Measurements from ENCODE around the gene ENG. TPM values are rescaled to one million over a fixed set of nuclear protein-coding genes. Genes with fewer than 3 reads are reported as not detected.

The ENG gene
- polyA plus RNA-seq, 3 donors: 15.7 to 26.0 (median 17.9) TPM

GRCh38 chr9:127873886-127874285 lies 19.4 kb upstream of the ENG start:
- 96% methylated on average over 5 of the region's 10 CpGs for WGBS (ENCODE audit: insufficient coverage)
- H3K9me3 Mint-ChIP-seq: peaks cover 0 to 4% (median 0%) of the 10 kb centered on the region in 7 donors
- no peak for TF ChIP-seq CTCF (IDR thresholded peaks at IDR 0.05)

DNA sequence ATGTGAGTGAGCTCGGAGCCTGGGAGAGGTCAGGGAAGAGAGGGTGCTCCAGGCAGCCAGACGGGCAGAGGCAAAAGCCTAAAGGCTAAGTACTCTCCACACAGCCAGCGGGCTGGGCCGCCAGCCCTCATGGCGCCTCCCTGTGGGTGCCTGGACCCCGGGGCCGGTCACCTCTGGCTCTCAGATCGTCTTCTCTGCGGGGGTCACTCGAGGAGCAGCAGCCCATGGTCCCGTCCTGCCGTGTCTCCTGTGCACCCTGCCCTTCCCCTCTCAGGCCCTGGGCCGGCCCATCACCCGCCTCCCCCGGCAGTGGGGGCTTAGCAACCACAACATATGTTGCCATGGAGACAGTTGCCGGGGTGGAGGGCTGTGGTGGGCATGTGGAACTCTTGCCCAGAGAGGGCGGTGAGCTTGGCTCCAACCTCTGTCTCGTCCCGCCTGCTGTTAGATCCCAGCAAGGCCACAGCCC lies 18.8 kb upstream of the ENG start:
- TF ChIP-seq CTCF (IDR thresholded peaks at IDR 0.05): no peak
- Histone ChIP-seq H3K4me1 (ENCODE audit: control insufficient read depth in 1 of 2, insufficient read depth in 2 of 2, low read length in 2 of 2) (peaks cover 6 to 15% of the 10 kb centered on the region in 2 donors), H3K27me3 (ENCODE audit: control insufficient read depth in 2 of 2, insufficient read depth in 2 of 2, low read length in 2 of 2) (peaks cover 5 to 16% of the 10 kb centered on the region in 2 donors), H4K20me1 (ENCODE audit: insufficient read depth, low read length) (no peaks in the 10 kb centered on the region), H3K9ac (ENCODE audit: insufficient read depth, low read length, poor library complexity, severe bottlenecking) (no peak overlapping the region), H3K4me3 (replicated peaks in 1 of 3; ENCODE audit: low read depth in 2 of 3, low read length in 3 of 3) (no peak overlapping the region), H3K27ac (ENCODE audit: low read depth in 1 of 2, low read length in 2 of 2) (no peak overlapping the region), H3K4me2 (replicated peaks; ENCODE audit: extremely low read depth, low read length, poor library complexity, severe bottlenecking) (no peak overlapping the region), H2AFZ (ENCODE audit: insufficient read depth, low read depth, low read length, poor library complexity, severe bottlenecking) (no peak overlapping the region), H3K36me3 (replicated peaks in 1 of 2; ENCODE audit: control insufficient read depth in 1 of 2, insufficient read depth in 2 of 2, low read length in 2 of 2) (no peaks in the 10 kb centered on the region), H3K9me3 (replicated peaks in 1 of 2; ENCODE audit: control insufficient read depth in 1 of 2, insufficient read depth in 1 of 2, low read length in 2 of 2) (no peaks in the 10 kb centered on the region), H3K79me2 (ENCODE audit: insufficient read depth, low read length) (no peaks in the 10 kb centered on the region)
- H3K4me1 Mint-ChIP-seq: peaks cover 11% of the 10 kb centered on the region
- H3K4me3 Mint-ChIP-seq: no peak overlapping the region
- no peak overlapping the region for H3K27ac Mint-ChIP-seq
- no peak for DNase-seq
- intact Hi-C loops (cut with micrococcal nuclease): loop anchor here in 1 of 2 donors (10.0 kb wide), 1 partner anchor 368 kb away; no protein-coding TSS in a partner anchor
- H3K36me3 Mint-ChIP-seq: no peaks in the 10 kb centered on the region
- WGBS (ENCODE audit: insufficient coverage): 86% methylated on average over 15 of the region's 19 CpGs
- H3K27me3 Mint-ChIP-seq (ENCODE audit: low read depth in 3 of 3): peaks cover 9 to 19% (median 14%) of the 10 kb centered on the region in 3 donors
- peaks cover 0 to 4% (median 0%) of the 10 kb centered on the region in 7 donors for H3K9me3 Mint-ChIP-seq

More at GRCh38 chr9:127873886-127874285, 19.4 kb upstream of the ENG start:
- no peak overlapping the region for H3K27ac ChIP-seq (ENCODE audit: low read depth in 1 of 2, low read length in 2 of 2)
- H3K9me3 ChIP-seq (replicated peaks in 1 of 2; ENCODE audit: control insufficient read depth in 1 of 2, insufficient read depth in 1 of 2, low read length in 2 of 2): no peaks in the 10 kb centered on the region
- no peak overlapping the region for H3K4me3 ChIP-seq (replicated peaks in 1 of 3; ENCODE audit: low read depth in 2 of 3, low read length in 3 of 3)
- no peak overlapping the region for H3K4me2 ChIP-seq (replicated peaks; ENCODE audit: extremely low read depth, low read length, poor library complexity, severe bottlenecking)
- H3K4me3 Mint-ChIP-seq: no peak overlapping the region
- H3K36me3 ChIP-seq (replicated peaks in 1 of 2; ENCODE audit: control insufficient read depth in 1 of 2, insufficient read depth in 2 of 2, low read length in 2 of 2): no peaks in the 10 kb centered on the region
- intact Hi-C loops (cut with micrococcal nuclease): loop anchor here in 1 of 2 donors (10.0 kb wide), 1 partner anchor 369 kb away; no protein-coding TSS in a partner anchor
- peaks cover 15 to 25% (median 17%) of the 10 kb centered on the region in 3 donors for H3K27me3 Mint-ChIP-seq (ENCODE audit: low read depth in 3 of 3)
- H3K27ac Mint-ChIP-seq: no peak overlapping the region
- no peak overlapping the region for H2AFZ ChIP-seq (ENCODE audit: insufficient read depth, low read depth, low read length, poor library complexity, severe bottlenecking)
- H3K27me3 ChIP-seq (ENCODE audit: control insufficient read depth in 2 of 2, insufficient read depth in 2 of 2, low read length in 2 of 2): peaks cover 6 to 20% of the 10 kb centered on the region in 2 donors
- no peak overlapping the region for H3K9ac ChIP-seq (ENCODE audit: insufficient read depth, low read length, poor library complexity, severe bottlenecking)
- no peak for DNase-seq
- H3K36me3 Mint-ChIP-seq: no peaks in the 10 kb centered on the region
- peaks cover 6 to 15% of the 10 kb centered on the region in 2 donors for H3K4me1 ChIP-seq (ENCODE audit: control insufficient read depth in 1 of 2, insufficient read depth in 2 of 2, low read length in 2 of 2)
- no peaks in the 10 kb centered on the region for H4K20me1 ChIP-seq (ENCODE audit: insufficient read depth, low read length)
- no peaks in the 10 kb centered on the region for H3K79me2 ChIP-seq (ENCODE audit: insufficient read depth, low read length)
- peaks cover 11% of the 10 kb centered on the region for H3K4me1 Mint-ChIP-seq

Measured in CD14-positive monocyte (primary cell).